ENCODE results near the gene ADAMTS20.

ADAMTS20 gene

GRCh38 chr12:43482311-43483085 is 69.5 kb downstream of the ADAMTS20 start:
- DNase-seq = no peak

- no peak for DNase-seq
These were observed 71.4 kb downstream of the ADAMTS20 start for GRCh38 chr12:43480591-43480990.

DNA sequence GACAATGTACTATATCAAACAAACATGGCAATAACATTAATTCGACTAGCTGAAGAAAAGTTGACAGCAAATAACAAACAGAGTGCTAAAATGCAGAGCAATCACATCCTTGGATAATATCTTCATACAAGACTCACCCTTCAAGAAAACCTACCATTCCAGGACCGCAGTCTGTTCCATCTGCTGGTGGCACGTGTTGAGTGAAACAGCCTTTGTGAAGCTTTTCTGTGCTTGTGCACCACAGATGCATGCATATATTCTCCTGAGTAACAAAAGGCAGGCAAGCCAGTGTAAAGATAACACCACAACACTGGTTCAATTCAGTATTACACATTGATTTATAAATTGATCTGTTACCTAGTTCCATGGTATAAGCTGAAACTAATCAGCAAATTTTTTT is 89.3 kb downstream of the ADAMTS20 start:
- DNase-seq = no peak

DNA sequence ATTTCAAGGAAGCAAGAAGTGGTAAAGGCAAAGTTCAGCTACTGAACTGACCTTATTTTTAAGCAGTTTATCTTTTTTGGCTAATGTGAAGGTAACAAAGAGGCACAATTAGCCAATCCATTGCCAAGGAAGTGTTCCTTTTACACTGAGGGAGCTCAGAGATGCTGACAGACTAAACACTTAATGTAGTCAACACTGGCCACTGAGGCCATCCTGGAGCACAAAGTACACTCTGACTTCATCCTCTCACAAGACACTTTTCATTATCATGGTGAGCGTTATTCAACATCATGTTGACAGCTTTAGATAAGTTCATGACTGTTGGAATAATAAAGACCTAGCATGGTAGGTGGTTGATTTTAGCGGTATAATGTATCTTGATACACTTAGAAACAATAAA is 89.9 kb downstream of the ADAMTS20 start:
- DNase-seq = no peak

- DNase-seq = no peak
These were observed 92.7 kb downstream of the ADAMTS20 start for GRCh38 chr12:43459285-43459684.

GRCh38 chr12:43453761-43454160 is 98.2 kb downstream of the ADAMTS20 start:
- DNase-seq = no peak

- peak; percentile 52 for DNase-seq
These were observed 107.0 kb downstream of the ADAMTS20 start for GRCh38 chr12:43444940-43445564.

- no peak for DNase-seq
These were observed 115.4 kb downstream of the ADAMTS20 start for GRCh38 chr12:43436597-43436996.

DNA sequence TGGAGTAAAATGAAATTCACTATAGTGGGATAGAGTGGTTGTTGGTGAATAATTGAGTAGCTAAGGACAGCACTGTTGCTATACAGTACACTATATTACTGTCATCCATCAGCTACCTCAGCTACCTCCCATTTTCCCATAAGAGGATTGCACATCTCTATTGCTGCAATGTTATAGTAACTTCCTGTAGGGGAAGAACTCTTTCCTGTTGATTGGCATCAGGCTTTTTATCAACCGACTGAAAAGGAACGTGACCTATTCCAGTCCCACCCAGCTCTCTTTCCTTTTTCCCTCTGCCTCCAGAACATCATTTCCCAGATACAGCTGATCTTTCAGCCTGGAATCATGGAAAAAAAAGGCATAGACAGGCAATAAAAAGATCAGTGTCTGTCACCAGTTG is 117.4 kb downstream of the ADAMTS20 start:
- no peak for DNase-seq

DNA sequence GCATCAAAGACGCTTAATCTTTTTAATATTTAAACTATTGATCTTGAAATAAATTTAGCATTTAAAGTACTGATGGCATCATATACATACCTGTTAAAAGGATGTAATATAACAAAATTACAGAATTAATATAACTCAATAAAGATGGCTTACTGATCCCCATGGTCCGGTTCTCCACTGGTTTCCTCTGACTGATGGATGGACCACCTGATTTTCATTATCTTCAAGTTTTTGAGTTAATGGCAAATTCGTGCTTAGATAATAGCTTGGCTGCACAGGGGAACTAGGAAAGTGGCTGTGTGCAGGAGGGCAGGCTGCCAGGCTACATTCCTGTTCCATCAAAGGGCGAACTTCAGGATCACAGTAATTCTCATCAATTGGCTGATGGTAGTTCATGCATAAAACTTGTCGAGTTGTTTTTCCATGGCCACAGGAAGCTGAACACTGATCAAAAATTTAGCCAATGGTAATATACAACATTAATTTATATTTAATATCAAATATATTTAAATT is 123.9 kb downstream of the ADAMTS20 start:
- DNase-seq = no peak

- no peak for DNase-seq
These were observed 126.6 kb downstream of the ADAMTS20 start for GRCh38 chr12:43425361-43425760.

GRCh38 chr12:43416981-43417380 is 135.0 kb downstream of the ADAMTS20 start:
- DNase-seq = no peak

DNA sequence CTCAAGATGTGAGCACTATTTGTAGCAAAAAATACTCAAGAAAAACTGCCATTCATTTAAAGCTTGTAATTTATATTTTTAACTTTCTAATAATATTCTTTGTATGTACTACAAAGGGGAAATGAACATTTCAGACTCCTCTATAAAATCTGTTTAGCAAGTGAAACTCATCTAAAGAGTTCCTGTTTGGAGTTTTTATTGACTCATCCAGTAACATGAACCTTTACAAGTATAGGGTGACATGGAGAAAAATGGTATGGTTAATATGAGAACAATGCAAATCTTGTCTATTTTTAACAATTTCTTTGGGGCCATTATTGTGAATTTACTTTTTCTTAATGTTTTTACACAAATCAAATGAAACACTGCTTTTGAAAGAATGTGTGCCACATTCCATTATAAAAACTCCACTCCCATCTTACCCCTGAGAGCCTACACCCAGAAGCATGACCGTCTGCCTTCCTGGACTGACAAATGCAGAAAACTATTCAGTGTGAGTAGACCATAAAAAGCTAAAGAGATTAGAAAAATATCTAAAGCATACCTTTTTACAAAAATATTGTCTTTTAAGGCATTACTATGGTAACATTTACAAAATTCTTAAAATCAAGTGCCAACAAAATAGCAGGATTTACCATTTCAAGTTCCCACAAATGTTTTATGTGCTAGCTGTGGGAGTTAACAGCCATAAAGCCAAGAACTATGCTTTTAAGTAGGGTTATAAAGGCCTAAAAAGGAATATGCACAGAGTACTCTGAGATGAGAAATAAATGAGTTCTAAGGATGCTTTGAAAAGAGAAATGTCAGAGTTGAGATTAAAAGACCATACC is 144.0 kb downstream of the ADAMTS20 start:
- no peak for DNase-seq

DNA sequence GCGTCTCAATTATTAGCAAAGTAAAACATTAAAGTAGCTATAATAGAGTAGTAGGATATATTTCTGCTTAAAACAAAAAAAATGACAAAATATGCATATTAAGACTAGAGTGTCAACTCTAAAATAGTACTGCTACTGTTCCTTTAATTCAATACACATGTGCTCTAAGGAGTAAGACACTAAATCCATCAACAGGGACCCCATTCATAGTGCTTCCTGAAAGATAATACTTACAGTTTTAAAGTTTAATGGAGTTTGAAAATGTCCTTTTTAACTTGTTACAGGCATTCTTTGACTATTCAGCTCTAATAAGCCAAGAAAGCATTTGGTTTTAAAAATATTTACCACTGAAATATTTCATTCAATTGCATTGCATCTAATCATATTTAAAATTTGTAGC is 145.2 kb downstream of the ADAMTS20 start:
- DNase-seq = no peak

- no peak for DNase-seq
These were observed 149.6 kb downstream of the ADAMTS20 start for GRCh38 chr12:43402436-43402835.

DNA sequence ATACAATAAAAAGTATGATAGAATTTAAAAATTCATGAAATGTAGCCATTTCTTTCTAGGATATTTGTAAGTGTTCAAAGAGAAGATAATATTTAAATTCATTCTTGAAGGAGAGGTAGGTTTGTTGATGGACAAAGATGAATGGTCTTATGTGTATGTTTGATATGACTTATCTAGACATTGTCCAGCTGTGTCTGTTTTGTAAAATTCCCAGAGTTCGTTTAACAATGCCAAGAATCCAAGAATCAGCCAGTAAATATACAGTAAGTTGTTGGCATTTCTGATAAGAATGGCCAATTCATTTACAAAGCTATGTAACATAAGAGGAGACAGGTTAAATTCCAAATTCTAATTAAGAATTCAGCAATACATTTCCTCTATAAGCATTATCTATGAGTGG is 150.9 kb downstream of the ADAMTS20 start:
- DNase-seq = no peak

DNA sequence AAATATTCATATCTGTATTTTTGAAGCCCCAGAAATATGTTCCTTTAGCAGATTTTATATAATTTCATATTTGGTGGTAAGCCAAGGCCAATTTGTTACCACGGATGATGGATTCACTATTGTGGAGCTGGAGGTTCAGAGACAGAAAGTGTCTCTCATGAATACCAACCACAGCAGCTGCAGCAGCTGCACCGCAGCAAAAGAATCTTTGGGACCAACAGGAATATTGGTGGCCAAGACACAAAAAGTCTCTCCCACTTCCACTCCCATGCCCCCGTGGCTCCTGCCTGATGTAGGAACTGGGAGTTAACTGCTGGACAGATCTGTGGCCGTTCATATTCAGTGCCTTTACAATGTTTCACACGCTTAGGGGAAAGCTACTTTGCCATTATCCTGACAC is 155.3 kb downstream of the ADAMTS20 start:
- no peak for DNase-seq

DNA sequence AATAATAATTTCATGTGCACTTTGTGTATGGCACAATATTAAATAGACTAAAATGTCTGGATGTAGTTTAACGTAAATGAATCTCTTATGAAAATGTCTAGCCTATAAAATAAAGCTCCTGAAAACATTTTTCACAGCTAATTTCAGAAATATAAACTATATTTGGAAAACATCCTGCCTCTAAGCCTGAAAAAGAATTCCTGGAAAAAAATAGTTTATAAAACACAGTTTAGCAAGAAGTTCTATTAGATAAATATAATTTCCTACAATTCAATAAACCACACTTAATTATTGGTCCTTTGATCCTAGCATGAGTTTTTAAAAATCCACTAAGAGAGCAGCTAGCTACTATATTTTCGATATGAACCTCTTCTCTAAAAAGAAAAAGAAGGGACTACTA is 159.9 kb downstream of the ADAMTS20 start:
- no peak for DNase-seq

GRCh38 chr12:43381879-43382278 is 170.1 kb downstream of the ADAMTS20 start:
- no peak for DNase-seq

- no peak for DNase-seq
These were observed 173.6 kb downstream of the ADAMTS20 start for GRCh38 chr12:43378448-43378847.

DNA sequence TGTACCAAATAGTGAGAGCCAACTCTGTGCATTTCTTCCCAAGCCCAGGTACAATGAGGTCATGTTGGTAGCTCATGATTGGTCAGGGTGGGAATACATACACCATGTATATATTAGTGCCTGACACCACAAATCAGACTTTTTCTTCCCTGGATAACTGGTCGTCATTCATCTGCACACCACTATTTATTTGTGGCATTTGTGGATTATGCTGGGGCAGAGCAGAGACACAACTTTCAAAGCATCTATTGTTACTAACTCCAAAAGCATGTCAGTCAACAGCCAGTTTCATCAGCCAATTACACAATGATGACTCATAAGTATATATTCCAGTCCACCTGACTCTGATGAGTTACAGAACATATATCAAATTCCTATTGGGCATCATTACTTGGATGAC is 181.7 kb downstream of the ADAMTS20 start:
- DNase-seq = no peak

GRCh38 chr12:43362910-43363694 is 188.9 kb downstream of the ADAMTS20 start:
- no peak for DNase-seq

Measured in activated CD4-positive, alpha-beta T cell treated with anti-CD3 and anti-CD28 coated beads, Interleukin-2, amount 50 U/mL, for 1 hour (primary cell).